ENCODE measurements around the gene KLRC3.

DNA sequence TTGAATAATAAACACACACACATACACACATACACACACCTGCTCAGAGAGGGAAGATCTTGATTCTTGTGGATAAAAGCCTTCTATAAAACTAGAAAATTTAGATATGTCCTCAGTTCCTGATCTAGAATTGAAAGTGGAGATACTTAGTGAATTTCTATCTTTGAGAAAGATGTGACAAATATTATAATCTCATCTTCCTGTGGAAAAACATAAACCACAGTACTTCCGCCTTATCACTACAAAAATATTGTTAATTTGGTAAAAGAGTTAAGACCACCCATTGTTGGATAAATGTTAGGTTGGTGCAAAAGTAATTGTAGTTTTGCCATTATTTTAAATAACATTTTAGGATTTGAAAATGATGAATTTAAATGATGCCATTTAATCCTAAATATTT is 30.5 kb downstream of the KLRC3 start, which contains the start of gene KLRK1:
- TF ChIP-seq, protein P1, sequence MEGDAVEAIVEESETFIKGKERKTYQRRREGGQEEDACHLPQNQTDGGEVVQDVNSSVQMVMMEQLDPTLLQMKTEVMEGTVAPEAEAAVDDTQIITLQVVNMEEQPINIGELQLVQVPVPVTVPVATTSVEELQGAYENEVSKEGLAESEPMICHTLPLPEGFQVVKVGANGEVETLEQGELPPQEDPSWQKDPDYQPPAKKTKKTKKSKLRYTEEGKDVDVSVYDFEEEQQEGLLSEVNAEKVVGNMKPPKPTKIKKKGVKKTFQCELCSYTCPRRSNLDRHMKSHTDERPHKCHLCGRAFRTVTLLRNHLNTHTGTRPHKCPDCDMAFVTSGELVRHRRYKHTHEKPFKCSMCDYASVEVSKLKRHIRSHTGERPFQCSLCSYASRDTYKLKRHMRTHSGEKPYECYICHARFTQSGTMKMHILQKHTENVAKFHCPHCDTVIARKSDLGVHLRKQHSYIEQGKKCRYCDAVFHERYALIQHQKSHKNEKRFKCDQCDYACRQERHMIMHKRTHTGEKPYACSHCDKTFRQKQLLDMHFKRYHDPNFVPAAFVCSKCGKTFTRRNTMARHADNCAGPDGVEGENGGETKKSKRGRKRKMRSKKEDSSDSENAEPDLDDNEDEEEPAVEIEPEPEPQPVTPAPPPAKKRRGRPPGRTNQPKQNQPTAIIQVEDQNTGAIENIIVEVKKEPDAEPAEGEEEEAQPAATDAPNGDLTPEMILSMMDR (IDR thresholded peaks at IDR 0.05), result no peak
- no peak for TF ChIP-seq POLR2A (IDR thresholded peaks at IDR 0.05)

Data from lower leg skin (tissue), 3 donors.